ENCODE results near the gene CLSTN2.

GRCh38 chr3:140007911-140008869 lies 73.2 kb downstream of the CLSTN2 start:
- TF ChIP-seq CTCF (IDR thresholded peaks at IDR 0.05; ENCODE audit: poor library complexity) (no peak), EZH2 (IDR thresholded peaks at IDR 0.05; ENCODE audit: borderline replicate concordance) (no peak)

Measured in hepatocyte (in vitro differentiated cells).